ENCODE measurements around the gene USP17L12. TPM values are rescaled to one million over a fixed set of nuclear protein-coding genes. Genes with fewer than 3 reads are reported as not detected.

USP17L12 gene
- total RNA-seq, 2 experiments from 2014 or later, result not detected

Other genes starting within 250 kb of the USP17L12 start
- not detected for gene FAM90A26, start 49.7 kb upstream of the USP17L12 start, total RNA-seq
- not detected for gene USP17L10, start 9.5 kb upstream of the USP17L12 start, total RNA-seq
- not detected for gene USP17L11, start 4.7 kb upstream of the USP17L12 start, total RNA-seq
- not detected for gene USP17L13, start 4.7 kb downstream of the USP17L12 start, total RNA-seq
- gene USP17L15, start 14.2 kb downstream of the USP17L12 start, total RNA-seq, result not detected
- not detected for gene USP17L17, start 23.7 kb downstream of the USP17L12 start, total RNA-seq
- gene USP17L18, start 28.5 kb downstream of the USP17L12 start, total RNA-seq, result not detected
- gene USP17L19, start 33.2 kb downstream of the USP17L12 start, total RNA-seq, result not detected
- gene USP17L20, start 38.0 kb downstream of the USP17L12 start, total RNA-seq, result not detected
- gene USP17L21, start 42.7 kb downstream of the USP17L12 start, total RNA-seq, result not detected
- gene USP17L22, start 47.5 kb downstream of the USP17L12 start, total RNA-seq, result not detected
- gene USP17L24, start 105.0 kb downstream of the USP17L12 start, total RNA-seq, result not detected
- gene USP17L25, start 109.8 kb downstream of the USP17L12 start, total RNA-seq, result not detected
- gene USP17L26, start 114.5 kb downstream of the USP17L12 start, total RNA-seq, result not detected
- gene USP17L5, start 119.3 kb downstream of the USP17L12 start, total RNA-seq, result not detected
- not detected for gene USP17L27, start 124.0 kb downstream of the USP17L12 start, total RNA-seq
- not detected for gene USP17L28, start 128.7 kb downstream of the USP17L12 start, total RNA-seq
- not detected for gene USP17L29, start 133.5 kb downstream of the USP17L12 start, total RNA-seq
- gene USP17L30, start 143.0 kb downstream of the USP17L12 start, total RNA-seq, result not detected
- gene DEFB131A, start 224.3 kb downstream of the USP17L12 start, total RNA-seq, result not detected